K562 (cell line): ENCODE measurements around the gene KAZN. TPM values are rescaled to one million over a fixed set of nuclear protein-coding genes. Genes with fewer than 3 reads are reported as not detected.

Experiments
- ATAC-seq: fragments of 200-7000 bp; cut with Tn5 transposase; 3 replicates; pipeline ENCODE4 v1.9.1; 2020; ENCODE audit warnings: moderate library complexity
- BruUV-seq: library from RNA; stranded (reverse); fragments of 400-500 nt; replicated peaks from 2 replicates; lab custom pipeline; 2021; lab: Mats Ljungman, UMichigan
- CTCF ChIA-PET: fragments of 300-600 bp; formaldehyde crosslinking; extraction: SDS; loops from one replicate; lab custom pipeline; 2021; ENCODE audit warnings: low intra/inter-chr PET ratio; lab: Yijun Ruan, JAX
- POLR2A ChIA-PET: fragments of 300-600, 350-650 bp; sonication (Branson Sonifier 250); formaldehyde crosslinking; extraction: SDS; loops from one replicate; lab custom pipeline; 2021; ENCODE audit warnings: antibody characterized with exemption, inconsistent platforms; lab: Yijun Ruan, JAX
- DNase-seq, 4 experiments: peaks; one replicate each; pipeline versions ENCODE4 v3.0.0 to v3.0.0-alpha.2; 2011 to 2018; ENCODE audit warnings: low spot score in 3 of 4, mixed read lengths in 3 of 4; ENCODE audit errors: extremely low read depth in 1 of 4
- FAIRE-seq: peaks from 2 replicates; lab custom pipeline; 2011; peaks lifted over from hg19 to GRCh38; lab: Jason Lieb, UNC
- H2AFZ ChIP-seq: 2 replicates; pipeline ENCODE4 v1.6.0; 2011; ENCODE audit warnings: low read depth, low read length, control low read depth, inconsistent platforms
- H3K27ac ChIP-seq: fragments of 200-600 bp; 3 replicates; pipeline ENCODE4 v1.8.0; 2011; ENCODE audit warnings: low read depth, mild to moderate bottlenecking, control low read depth, inconsistent platforms, low read length, moderate library complexity, mixed read lengths; ENCODE audit errors: extremely low read depth
- H3K27me3 ChIP-seq, 2 experiments: fragments of 300-600 bp in 1 of 2; 2 replicates in 1 of 2; 3 replicates in 1 of 2; pipeline versions ENCODE4 v1.6.0 to v1.8.0; 2011; ENCODE audit warnings: inconsistent platforms in 2 of 2, low read length in 2 of 2, mild to moderate bottlenecking in 1 of 2, mixed read lengths in 1 of 2, moderate library complexity in 1 of 2; ENCODE audit not compliant: control insufficient read depth in 2 of 2, insufficient read depth in 2 of 2
- H3K36me3 ChIP-seq: fragments of 300-600 bp; 3 replicates; pipeline ENCODE4 v1.8.0; 2011; ENCODE audit warnings: mild to moderate bottlenecking, low read length, inconsistent platforms; ENCODE audit not compliant: control insufficient read depth, insufficient read depth
- H3K4me1 ChIP-seq, 2 experiments: fragments of 200-600 bp in 1 of 2; replicated peaks in 1 of 2; 2 replicates in 1 of 2; 3 replicates in 1 of 2; pipeline versions ENCODE4 v1.5.1 to v1.8.0; 2011; ENCODE audit warnings: inconsistent platforms in 2 of 2, low read length in 2 of 2, mild to moderate bottlenecking in 1 of 2, mixed read lengths in 1 of 2, moderate library complexity in 1 of 2; ENCODE audit not compliant: control insufficient read depth in 2 of 2, insufficient read depth in 2 of 2
- H3K4me2 ChIP-seq: 2 replicates; pipeline ENCODE4 v1.6.1; 2011; ENCODE audit warnings: low read length, control low read depth, inconsistent platforms, mixed read lengths; ENCODE audit not compliant: insufficient read depth
- H3K4me3 ChIP-seq: fragments of 200-600 bp; sonication (generic), shearing (Covaris generic); 2 replicates; pipeline ENCODE4 v1.5.1; 2016; ENCODE audit warnings: control low read depth, inconsistent platforms
- H3K79me2 ChIP-seq: fragments of 200-600 bp; 3 replicates; pipeline ENCODE4 v1.8.0; 2011; ENCODE audit warnings: low read length, inconsistent platforms; ENCODE audit not compliant: control insufficient read depth, insufficient read depth
- H3K9ac ChIP-seq, 2 experiments: 2 replicates each; pipeline versions ENCODE4 v1.6.0 to v1.6.1; 2011; ENCODE audit warnings: low read depth in 2 of 2, low read length in 2 of 2, control low read depth in 1 of 2, inconsistent platforms in 1 of 2, mild to moderate bottlenecking in 1 of 2, mixed read lengths in 1 of 2; ENCODE audit not compliant: insufficient read depth in 1 of 2
- H3K9me1 ChIP-seq: one replicate; pipeline ENCODE4 v1.6.0; 2011; ENCODE audit warnings: inconsistent platforms, mild to moderate bottlenecking, low read length, moderate library complexity; ENCODE audit not compliant: control insufficient read depth, insufficient read depth
- H3K9me3 ChIP-seq: replicated peaks from 2 replicates; pipeline ENCODE4 v1.5.1; 2011; ENCODE audit warnings: low read depth, low read length, inconsistent platforms; ENCODE audit not compliant: control insufficient read depth, insufficient read depth
- H4K20me1 ChIP-seq: replicated peaks from 2 replicates; pipeline ENCODE4 v1.6.1; 2011; ENCODE audit warnings: low read length, inconsistent platforms, mixed read lengths; ENCODE audit not compliant: control insufficient read depth, insufficient read depth
- BCOR ChIP-seq: fragments of 450-650 bp; IDR thresholded peaks from 2 replicates; pipeline ENCODE4 v1.6.1; 2016
- CTBP1 ChIP-seq: fragments of 450-650 bp; IDR thresholded peaks from 2 replicates; pipeline ENCODE4 v1.6.1; 2016; ENCODE audit warnings: borderline replicate concordance
- DNMT1 ChIP-seq: fragments of 450-650 bp; IDR thresholded peaks from 2 replicates; pipeline ENCODE4 v1.6.1; 2016; ENCODE audit warnings: antibody characterized with exemption, mild to moderate bottlenecking
- ETV6 ChIP-seq, 3 experiments: fragments of 150-350 bp in 1 of 3; sonication (generic) in 1 of 3; formaldehyde crosslinking in 1 of 3; IDR thresholded peaks; 2 replicates each; pipeline versions ENCODE4 v1.6.1 to v1.8.0; 2014 to 2022; ENCODE audit warnings: borderline replicate concordance in 2 of 3, low read depth in 2 of 3, antibody characterized with exemption in 1 of 3, low read length in 1 of 3, mild to moderate bottlenecking in 1 of 3, missing genetic modification reagents in 1 of 3
- FOXK1 ChIP-seq: sonication (generic); formaldehyde crosslinking; IDR thresholded peaks from 2 replicates; pipeline ENCODE4 v1.8.0; 2022; ENCODE audit warnings: missing genetic modification reagents, mild to moderate bottlenecking, borderline replicate concordance
- KLF1 ChIP-seq: fragments of 450-650 bp; IDR thresholded peaks from 2 replicates; pipeline ENCODE4 v1.6.1; 2016; ENCODE audit warnings: missing genetic modification characterization, missing compliant biosample characterization
- KLF6 ChIP-seq: fragments of 250-450 bp; sonication (Bioruptor Pico); IDR thresholded peaks from 2 replicates; pipeline ENCODE4 v1.4.0; 2020; ENCODE audit warnings: mild to moderate bottlenecking, moderate library complexity, borderline replicate concordance
- MAFF ChIP-seq: IDR thresholded peaks from 2 replicates; pipeline ENCODE4 v1.6.1; 2012; ENCODE audit warnings: low read length, improper control_type of control experiment
- MTF1 ChIP-seq: fragments of 250-450 bp; sonication (Bioruptor Pico); IDR thresholded peaks from 2 replicates; pipeline ENCODE4 v1.9.0; 2021; ENCODE audit warnings: moderate library complexity, mild to moderate bottlenecking, inconsistent platforms, borderline replicate concordance
- NFXL1 ChIP-seq: fragments of 450-650 bp; formaldehyde crosslinking; IDR thresholded peaks from 2 replicates; pipeline ENCODE4 v1.4.0; 2021; ENCODE audit warnings: mild to moderate bottlenecking
- ZNF395 ChIP-seq: fragments of 200-800 bp; sonication (Bioruptor generic); IDR thresholded peaks from 2 replicates; pipeline ENCODE4 v1.6.1; 2017; ENCODE audit warnings: missing genetic modification characterization, missing compliant biosample characterization
- ZNF589 ChIP-seq: fragments of 200-800 bp; sonication (Bioruptor generic); IDR thresholded peaks from 2 replicates; pipeline ENCODE4 v1.6.1; 2016; ENCODE audit warnings: low read depth, missing genetic modification characterization, missing compliant biosample characterization
- ZNF639 ChIP-seq, 2 experiments: fragments of 200-800 bp in 1 of 2; sonication (Bioruptor generic) in 1 of 2; sonication (generic) in 1 of 2; formaldehyde crosslinking in 1 of 2; IDR thresholded peaks in 1 of 2; conservative IDR thresholded peaks in 1 of 2; 2 replicates each; pipeline versions ENCODE4 v1.5.0 to v1.6.1; 2016 to 2020; ENCODE audit warnings: missing compliant biosample characterization in 1 of 2, missing genetic modification characterization in 1 of 2, missing genetic modification reagents in 1 of 2
- ZNF740 ChIP-seq, 3 experiments: fragments of 200-800 bp in 1 of 3; sonication (Bioruptor generic) in 1 of 3; sonication (generic) in 1 of 3; formaldehyde crosslinking in 1 of 3; IDR thresholded peaks; 2 replicates each; pipeline versions ENCODE4 v1.6.1 to v1.8.0; 2016 to 2022; ENCODE audit warnings: mild to moderate bottlenecking in 2 of 3, missing compliant biosample characterization in 2 of 3, missing genetic modification characterization in 2 of 3, missing genetic modification reagents in 1 of 3
- WGBS: fragments of 100-300 bp; shearing (Covaris generic); methylation state at CpG from one replicate; pipeline ENCODE4 v1.1.6; 2016; ENCODE audit warnings: low coverage, mixed read lengths; ENCODE audit not compliant: insufficient coverage; ENCODE audit errors: missing lambda C conversion rate; 5-methylcytosine and 5-hydroxymethylcytosine counted together
- in situ Hi-C: fragments of 300-500 bp; cut with MboI; formaldehyde crosslinking; loops from 4 replicates; pipeline ENCODE4 v1.15.0; 2018; ENCODE audit warnings: inconsistent platforms, mixed read lengths
- intact Hi-C: fragments of 100-400 bp; cut with micrococcal nuclease; formaldehyde crosslinking; loops from 2 replicates; pipeline ENCODE4 v1.14.2; 2022
- polyA plus RNA-seq, 8 experiments: library from polyadenylated mRNA; depleted of rRNA in 4 of 8; stranded (reverse) in 5 of 8; unstranded in 3 of 8; fragments of >200 nt; fragmentation: Nextera tagmentation in 2 of 8; fragmentation: Illumina TruSeq in 1 of 8; extraction: Ambion mirVana in 2 of 8; extraction: Trizol in 1 of 8; gene quantifications; 2 replicates each; pipeline versions ENCODE4 v1.2.1 to v1.2.3, GENCODE V29; 2011 to 2014; ENCODE audit warnings: inconsistent platforms in 1 of 8, missing spikeins in 1 of 8
- total RNA-seq, 7 experiments: library from RNA; depleted of rRNA in 6 of 7; stranded (reverse); fragments of >200 nt in 6 of 7; fragmentation: Illumina TruSeq in 2 of 7; extraction: Trizol in 2 of 7; gene quantifications; 2 replicates each; pipeline versions ENCODE4 v1.2.1 to v1.2.3, GENCODE V29; 2011 to 2021; ENCODE audit warnings: low replicate concordance in 1 of 7

KAZN gene
- total and polyA plus RNA-seq, 9 of the 15 experiments (the other 6 are each of a cell fraction or from before 2014, with no cell fraction given): 2.1 to 21.6 (median 5.4) TPM

GRCh38 chr1:14777516-14778506 is 179.3 kb downstream of the KAZN start:
- 19% methylated on average over 11 of the region's 11 CpGs for WGBS
- CTCF ChIA-PET: no interaction called here
- TF ChIP-seq KLF6 (peak; percentile 96), ETV6 (IDR thresholded peaks at IDR 0.05; ENCODE audit: borderline replicate concordance in 1 of 2, low read depth in 2 of 2, low read length in 1 of 2) (no peak; a peak in 1 of 4 replicates), ETV6 (CRISPR knock-in tag; IDR thresholded peaks at IDR 0.05; ENCODE audit: borderline replicate concordance) (no peak), NFXL1 (CRISPR knock-in tag) (peak; percentile 89; the same call in 1 of the 2 replicates), FOXK1 (CRISPR knock-in tag) (no peak), ZNF639 (CRISPR knock-in tag; conservative IDR thresholded peaks at IDR 0.05 in 1 of 2, IDR thresholded peaks at IDR 0.05 in 1 of 2) (peak in 1 of 2 experiments; percentile 97; a peak in 2 of 4 replicates), ZNF395 (CRISPR knock-in tag) (peak; percentile 98), DNMT1 (no peak), ZNF589 (CRISPR knock-in tag) (peak; percentile 98), ZNF740 (CRISPR knock-in tag; IDR thresholded peaks at IDR 0.05) (no peak), ZNF740 (tag; IDR thresholded peaks at IDR 0.05) (peak in 1 of 2 experiments; percentile 93; a peak in 2 of 4 replicates), KLF1 (peak; percentile 83; the same call in 1 of the 2 replicates), BCOR (peak; percentile 15; the same call in 1 of the 2 replicates), MAFF (no peak; the same call in 1 of the 2 replicates), CTBP1 (no peak; the same call in none of the 2 replicates), MTF1 (CRISPR knock-in tag) (no peak)

More at GRCh38 chr1:14777516-14778506, 179.3 kb downstream of the KAZN start:
- Histone ChIP-seq H3K9me1 (no peaks in the 10 kb centered on the region), H3K4me3 (peak overlapping the region; percentile 47), H3K79me2 (peaks cover 40% of the 10 kb centered on the region), H4K20me1 (peaks cover 4% of the 10 kb centered on the region; the same call in 1 of the 2 replicates), H3K27me3 (no peaks in the 10 kb centered on the region), H2AFZ (peak overlapping the region; percentile 93), H3K9me3 (no peaks in the 10 kb centered on the region), H3K9ac (peak overlapping the region; percentile 93 to 94), H3K4me1 (peaks cover 54 to 65% of the 10 kb centered on the region in 2 experiments), H3K4me2 (peak overlapping the region; percentile 95), H3K27ac (peak overlapping the region; percentile 95), H3K36me3 (peaks cover 32% of the 10 kb centered on the region)
- in situ Hi-C loops: no loop called here
- BruUV-seq: TSS peak; percentile 98
- POLR2A ChIA-PET: interaction anchor here (0.6 to 4.8 kb wide), 16 partner anchors 8 to 354 kb away, joined by 3 to 45 read pairs (median 4); no protein-coding TSS in a partner anchor
- DNase-seq (peak; percentile 48 to 95 (median 58)), ATAC-seq (peak; percentile 73), FAIRE-seq (peak; percentile 95)
- intact Hi-C loops: loop anchor here (2.0 to 5.0 kb wide), 3 partner anchors 73 to 269 kb away; no protein-coding TSS in a partner anchor
